HG02588 (cell line): ENCODE results near the gene WDR17.

Experiments
- ATAC-seq: cut with Tn5 transposase; IDR thresholded peaks from one replicate; pipeline ENCODE4 v1.9.1; 2021; ENCODE audit warnings: mild to moderate bottlenecking, moderate library complexity; ENCODE audit not compliant: unreplicated experiment

Gene WDR17

GRCh38 chr4:176065435-176066291 is at the start of gene WDR17:
WDR17 (plus strand) TSS chr4:176065841; CDS start chr4:176111581, 45,740 bp downstream.
- ATAC-seq: peak; percentile 100

- no peak for ATAC-seq
Measured at GRCh38 chr4:176016601-176017000, 49.0 kb upstream of the WDR17 start.

GRCh38 chr4:176020481-176021085 is 45.1 kb upstream of the WDR17 start:
- ATAC-seq: no peak

- no peak for ATAC-seq
Measured at GRCh38 chr4:176030391-176030790, 35.2 kb upstream of the WDR17 start.

GRCh38 chr4:176031922-176032321 is 33.7 kb upstream of the WDR17 start:
- ATAC-seq: no peak

- no peak for ATAC-seq
Measured at GRCh38 chr4:176032454-176032853, 33.2 kb upstream of the WDR17 start.

GRCh38 chr4:176034499-176034898 is 31.1 kb upstream of the WDR17 start:
- ATAC-seq: no peak

GRCh38 chr4:176034936-176035335 is 30.7 kb upstream of the WDR17 start:
- no peak for ATAC-seq

GRCh38 chr4:176036585-176037205 is 28.9 kb upstream of the WDR17 start:
- peak; percentile 74 for ATAC-seq

- no peak for ATAC-seq
Measured at GRCh38 chr4:176038789-176039188, 26.9 kb upstream of the WDR17 start.

GRCh38 chr4:176042195-176042594 is 23.4 kb upstream of the WDR17 start:
- no peak for ATAC-seq

GRCh38 chr4:176043838-176044588 is 21.6 kb upstream of the WDR17 start:
- ATAC-seq: no peak

- ATAC-seq: no peak
Measured at GRCh38 chr4:176044589-176044951, 21.1 kb upstream of the WDR17 start.

GRCh38 chr4:176048631-176049030 is 17.0 kb upstream of the WDR17 start:
- ATAC-seq: no peak

- ATAC-seq: peak; percentile 90
Measured at GRCh38 chr4:176052744-176053143, 12.9 kb upstream of the WDR17 start.

GRCh38 chr4:176053785-176054184 is 11.9 kb upstream of the WDR17 start:
- ATAC-seq: no peak

- ATAC-seq: no peak
Measured at GRCh38 chr4:176054942-176055341, 10.7 kb upstream of the WDR17 start.

- ATAC-seq: no peak
Measured at GRCh38 chr4:176063718-176064117, 1.9 kb upstream of the WDR17 start.

- ATAC-seq: no peak
Measured at GRCh38 chr4:176064539-176064938, 1.1 kb upstream of the WDR17 start.

GRCh38 chr4:176066757-176067156 is 1.1 kb downstream of the WDR17 start:
- ATAC-seq: no peak

GRCh38 chr4:176077561-176077960 is 11.9 kb downstream of the WDR17 start:
- ATAC-seq: no peak
